BLaER1 treated with 17β-estradiol and CSF1 and Interleukin-3, amounts not matched to agents 10 nM and 100 nM (cell line): Measurements from ENCODE around the gene PARK7.

ENCODE experiments used
- H3K27ac ChIP-seq, 11 experiments: shearing (Covaris generic); formaldehyde crosslinking; 2 replicates each; pipeline ENCODE4 v1.8.1; 2022
- H3K27me3 ChIP-seq, 11 experiments: shearing (Covaris generic); formaldehyde crosslinking; 2 replicates each; pipeline ENCODE4 v1.8.1; 2022
- H3K36me3 ChIP-seq, 11 experiments: shearing (Covaris generic); formaldehyde crosslinking; 2 replicates each; pipeline ENCODE4 v1.8.1; 2022
- H3K4me1 ChIP-seq, 10 experiments: shearing (Covaris generic); formaldehyde crosslinking; 2 replicates each; pipeline ENCODE4 v1.8.1; 2022
- H3K4me2 ChIP-seq, 11 experiments: shearing (Covaris generic); formaldehyde crosslinking; 2 replicates each; pipeline ENCODE4 v1.8.1; 2022
- H3K4me3 ChIP-seq, 10 experiments: shearing (Covaris generic); formaldehyde crosslinking; 2 replicates each; pipeline ENCODE4 v1.8.1; 2022
- H3K9ac ChIP-seq, 11 experiments: shearing (Covaris generic); formaldehyde crosslinking; 2 replicates each; pipeline ENCODE4 v1.8.1; 2022
- H3K9me3 ChIP-seq, 11 experiments: shearing (Covaris generic); formaldehyde crosslinking; replicated peaks in 1 of 11; 2 replicates each; pipeline ENCODE4 v1.8.1; 2022
- H4K20me1 ChIP-seq, 11 experiments: shearing (Covaris generic); formaldehyde crosslinking; 2 replicates each; pipeline ENCODE4 v1.8.1; 2022
- Cebpa-rat ChIP-seq, 11 experiments: shearing (Covaris generic); IDR thresholded peaks; 2 replicates each; pipeline ENCODE4 v1.8.1; 2022

Gene PARK7

GRCh38 chr1:8012955-8013354 lies 51.4 kb downstream of the PARK7 start:
- peaks cover 0 to 8% (median 0%) of the 10 kb centered on the region in 11 experiments; a peak in 1 of 22 replicates for H3K36me3 ChIP-seq
- H3K27ac ChIP-seq: no peak overlapping the region
- H3K4me1 ChIP-seq: peaks cover 0 to 24% (median 13%) of the 10 kb centered on the region in 10 experiments; a peak in 14 of 20 replicates
- no peak overlapping the region for H3K4me2 ChIP-seq
- H3K9me3 ChIP-seq: peaks cover 0 to 6% (median 0%) of the 10 kb centered on the region in 11 experiments; a peak in 2 of 22 replicates
- H3K9ac ChIP-seq: no peak overlapping the region
- no peak for TF ChIP-seq Cebpa-rat (IDR thresholded peaks at IDR 0.05)
- 0 out of 22 replicates have a peak, but pooled peaks cover 0 to 8% (median 0%) of the 10 kb centered on the region in 11 experiments for H4K20me1 ChIP-seq
- H3K4me3 ChIP-seq: no peak overlapping the region
- no peaks in the 10 kb centered on the region for H3K27me3 ChIP-seq

- no peak for TF ChIP-seq Cebpa-rat (IDR thresholded peaks at IDR 0.05)
- H3K27me3 ChIP-seq: no peaks in the 10 kb centered on the region
- H3K9ac ChIP-seq: no peak overlapping the region
- no peak overlapping the region for H3K4me3 ChIP-seq
- H3K36me3 ChIP-seq: peaks cover 0 to 8% (median 0%) of the 10 kb centered on the region in 11 experiments; a peak in 1 of 22 replicates
- no peak overlapping the region for H3K27ac ChIP-seq
- H3K4me1 ChIP-seq: peaks cover 0 to 24% (median 13%) of the 10 kb centered on the region in 10 experiments; a peak in 14 of 20 replicates
- H3K4me2 ChIP-seq: no peak overlapping the region
- H4K20me1 ChIP-seq: 0 out of 22 replicates have a peak, but pooled peaks cover 0 to 8% (median 0%) of the 10 kb centered on the region in 11 experiments
- peaks cover 0 to 6% (median 0%) of the 10 kb centered on the region in 11 experiments; a peak in 2 of 22 replicates for H3K9me3 ChIP-seq
Observed at GRCh38 chr1:8013399-8013798, 51.9 kb downstream of the PARK7 start.

- Histone ChIP-seq H3K36me3 (peaks cover 0 to 8% (median 0%) of the 10 kb centered on the region in 11 experiments; a peak in 1 of 22 replicates), H3K9me3 (peaks cover 0 to 6% (median 0%) of the 10 kb centered on the region in 11 experiments; a peak in 2 of 22 replicates), H3K4me2 (no peak overlapping the region), H3K9ac (no peak overlapping the region), H3K4me3 (no peak overlapping the region), H3K27ac (no peak overlapping the region), H3K4me1 (peaks cover 0 to 24% (median 13%) of the 10 kb centered on the region in 10 experiments; a peak in 14 of 20 replicates), H4K20me1 (0 out of 22 replicates have a peak, but pooled peaks cover 0 to 8% (median 0%) of the 10 kb centered on the region in 11 experiments), H3K27me3 (no peaks in the 10 kb centered on the region; a peak in 1 of 22 replicates)
- no peak for TF ChIP-seq Cebpa-rat (IDR thresholded peaks at IDR 0.05)
Observed at GRCh38 chr1:8013800-8014199, 52.3 kb downstream of the PARK7 start.

- Histone ChIP-seq H3K27ac (no peak overlapping the region), H3K9me3 (no peaks in the 10 kb centered on the region; a peak in 1 of 22 replicates), H3K36me3 (peaks cover 0 to 8% (median 0%) of the 10 kb centered on the region in 11 experiments; a peak in 1 of 22 replicates), H3K27me3 (no peaks in the 10 kb centered on the region; a peak in 1 of 22 replicates), H4K20me1 (0 out of 22 replicates have a peak, but pooled peaks cover 0 to 8% (median 0%) of the 10 kb centered on the region in 11 experiments), H3K9ac (no peak overlapping the region), H3K4me3 (no peak overlapping the region), H3K4me1 (peaks cover 0 to 18% (median 7%) of the 10 kb centered on the region in 10 experiments; a peak in 15 of 20 replicates), H3K4me2 (no peak overlapping the region)
- TF ChIP-seq Cebpa-rat (IDR thresholded peaks at IDR 0.05): no peak
Observed at GRCh38 chr1:8014381-8014988, 53.0 kb downstream of the PARK7 start.

- no peak for TF ChIP-seq Cebpa-rat (IDR thresholded peaks at IDR 0.05)
- H3K4me1 ChIP-seq: peaks cover 4 to 18% (median 7%) of the 10 kb centered on the region in 10 experiments; a peak in 19 of 20 replicates
- H3K9ac ChIP-seq: no peak overlapping the region; a peak in 1 of 22 replicates
- H3K4me3 ChIP-seq: no peak overlapping the region
- H3K27me3 ChIP-seq: no peaks in the 10 kb centered on the region; a peak in 1 of 22 replicates
- H3K4me2 ChIP-seq: 0 out of 22 replicates have a peak overlapping the region, but pooled peaks of 1 of the 11 experiments have one; percentile 30
- H4K20me1 ChIP-seq: 0 out of 22 replicates have a peak, but pooled peaks cover 0 to 8% (median 0%) of the 10 kb centered on the region in 11 experiments
- H3K36me3 ChIP-seq: peaks cover 0 to 8% (median 0%) of the 10 kb centered on the region in 11 experiments; a peak in 1 of 22 replicates
- no peak overlapping the region for H3K27ac ChIP-seq
- no peaks in the 10 kb centered on the region for H3K9me3 ChIP-seq
Observed at GRCh38 chr1:8015036-8015808, 53.7 kb downstream of the PARK7 start.

- Histone ChIP-seq H3K4me3 (no peak overlapping the region), H3K36me3 (peaks cover 0 to 8% (median 0%) of the 10 kb centered on the region in 11 experiments; a peak in 1 of 22 replicates), H3K4me2 (no peak overlapping the region), H3K27ac (no peak overlapping the region), H3K9me3 (no peaks in the 10 kb centered on the region), H4K20me1 (0 out of 22 replicates have a peak, but pooled peaks cover 0 to 8% (median 0%) of the 10 kb centered on the region in 11 experiments), H3K27me3 (no peaks in the 10 kb centered on the region; a peak in 1 of 22 replicates), H3K4me1 (peaks cover 4 to 23% (median 7%) of the 10 kb centered on the region in 10 experiments; a peak in 18 of 20 replicates), H3K9ac (no peak overlapping the region)
- no peak; a peak in 1 of 22 replicates for TF ChIP-seq Cebpa-rat (IDR thresholded peaks at IDR 0.05)
Observed at GRCh38 chr1:8015809-8016165, 54.3 kb downstream of the PARK7 start.

- H3K9ac ChIP-seq: no peak overlapping the region; a peak in 1 of 22 replicates
- H3K27me3 ChIP-seq: no peaks in the 10 kb centered on the region; a peak in 1 of 22 replicates
- 0 out of 22 replicates have a peak, but pooled peaks cover 0 to 8% (median 0%) of the 10 kb centered on the region in 11 experiments for H4K20me1 ChIP-seq
- H3K4me1 ChIP-seq: peaks cover 4 to 23% (median 7%) of the 10 kb centered on the region in 10 experiments; a peak in 18 of 20 replicates
- H3K36me3 ChIP-seq: peaks cover 0 to 8% (median 0%) of the 10 kb centered on the region in 11 experiments; a peak in 1 of 22 replicates
- no peak; a peak in 1 of 22 replicates for TF ChIP-seq Cebpa-rat (IDR thresholded peaks at IDR 0.05)
- no peak overlapping the region for H3K4me3 ChIP-seq
- no peak overlapping the region for H3K4me2 ChIP-seq
- no peaks in the 10 kb centered on the region for H3K9me3 ChIP-seq
- H3K27ac ChIP-seq: no peak overlapping the region
Observed at GRCh38 chr1:8016210-8016894, 54.8 kb downstream of the PARK7 start.

- Histone ChIP-seq H4K20me1 (0 out of 22 replicates have a peak, but pooled peaks cover 0 to 8% (median 0%) of the 10 kb centered on the region in 11 experiments), H3K4me2 (no peak overlapping the region), H3K27ac (no peak overlapping the region), H3K9me3 (no peaks in the 10 kb centered on the region), H3K4me3 (no peak overlapping the region), H3K4me1 (peaks cover 4 to 23% (median 7%) of the 10 kb centered on the region in 10 experiments; a peak in 18 of 20 replicates), H3K9ac (no peak overlapping the region), H3K27me3 (no peaks in the 10 kb centered on the region; a peak in 1 of 22 replicates), H3K36me3 (peaks cover 0 to 8% (median 0%) of the 10 kb centered on the region in 11 experiments; a peak in 1 of 22 replicates)
- TF ChIP-seq Cebpa-rat (IDR thresholded peaks at IDR 0.05): no peak
Observed at GRCh38 chr1:8016895-8017241, 55.4 kb downstream of the PARK7 start.
